GM12891 (cell line): ENCODE data around the gene CKMT2.

Experiments used
- POLR2A ChIP-seq: IDR thresholded peaks from 2 replicates; pipeline ENCODE4 v1.6.1; 2011; ENCODE audit warnings: low read depth, low read length, control low read depth
- POLR2AphosphoS5 ChIP-seq: IDR thresholded peaks from 2 replicates; pipeline ENCODE4 v1.6.1; 2011; ENCODE audit warnings: low read depth, low read length, control low read depth
- SPI1 ChIP-seq: IDR thresholded peaks from 2 replicates; pipeline ENCODE4 v1.6.1; 2011; ENCODE audit warnings: low read depth, low read length, control low read depth
- TAF1 ChIP-seq: IDR thresholded peaks from 2 replicates; pipeline ENCODE4 v1.6.1; 2011; ENCODE audit warnings: low read depth, low read length, control low read depth

DNA sequence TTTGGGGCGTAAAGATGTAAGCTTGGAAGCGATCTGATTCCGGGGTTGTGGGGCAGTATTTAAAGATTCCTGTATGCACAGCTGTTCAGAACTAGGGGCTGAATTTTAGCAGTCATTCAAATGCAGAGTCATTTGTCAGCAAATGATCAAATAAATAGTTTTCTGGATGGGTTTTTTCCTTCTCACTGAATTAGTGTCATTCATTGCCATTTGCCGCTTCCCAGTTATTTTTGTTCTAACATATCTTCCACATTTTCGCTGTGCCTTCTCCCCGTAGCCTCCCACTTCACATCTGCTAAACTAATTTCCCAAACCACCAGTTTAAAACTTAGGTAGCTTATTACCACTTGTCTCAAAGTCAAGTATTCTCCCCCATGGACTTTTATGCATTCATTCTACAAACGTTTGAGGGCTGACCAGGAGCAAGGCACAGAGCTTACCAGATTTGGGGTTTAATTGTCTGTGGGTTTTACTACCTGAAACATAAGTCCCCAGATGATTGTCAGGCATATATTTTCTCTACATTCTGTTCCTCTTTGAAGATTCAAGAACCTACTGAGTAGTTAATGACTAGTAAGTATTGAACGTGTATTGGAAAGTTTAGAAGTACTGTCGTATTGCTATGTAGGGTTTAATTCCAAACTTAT is 41.3 kb upstream of the CKMT2 start:
- TF ChIP-seq TAF1 (no peak), POLR2AphosphoS5 (no peak), POLR2A (no peak), SPI1 (no peak)
